ENCODE data around the gene NAGS.
"Not testable (repeated sequence)": the region's sequence is repeated elsewhere in the genome, so short reads cannot be mapped to it uniquely, and the experiment has no call there.

NAGS gene

GRCh38 chr17:43984521-43984920 lies 19.9 kb upstream of the NAGS start:
- no peak for FAIRE-seq

- FAIRE-seq = no peak
These were observed 18.0 kb upstream of the NAGS start for GRCh38 chr17:43986225-43986981.

DNA sequence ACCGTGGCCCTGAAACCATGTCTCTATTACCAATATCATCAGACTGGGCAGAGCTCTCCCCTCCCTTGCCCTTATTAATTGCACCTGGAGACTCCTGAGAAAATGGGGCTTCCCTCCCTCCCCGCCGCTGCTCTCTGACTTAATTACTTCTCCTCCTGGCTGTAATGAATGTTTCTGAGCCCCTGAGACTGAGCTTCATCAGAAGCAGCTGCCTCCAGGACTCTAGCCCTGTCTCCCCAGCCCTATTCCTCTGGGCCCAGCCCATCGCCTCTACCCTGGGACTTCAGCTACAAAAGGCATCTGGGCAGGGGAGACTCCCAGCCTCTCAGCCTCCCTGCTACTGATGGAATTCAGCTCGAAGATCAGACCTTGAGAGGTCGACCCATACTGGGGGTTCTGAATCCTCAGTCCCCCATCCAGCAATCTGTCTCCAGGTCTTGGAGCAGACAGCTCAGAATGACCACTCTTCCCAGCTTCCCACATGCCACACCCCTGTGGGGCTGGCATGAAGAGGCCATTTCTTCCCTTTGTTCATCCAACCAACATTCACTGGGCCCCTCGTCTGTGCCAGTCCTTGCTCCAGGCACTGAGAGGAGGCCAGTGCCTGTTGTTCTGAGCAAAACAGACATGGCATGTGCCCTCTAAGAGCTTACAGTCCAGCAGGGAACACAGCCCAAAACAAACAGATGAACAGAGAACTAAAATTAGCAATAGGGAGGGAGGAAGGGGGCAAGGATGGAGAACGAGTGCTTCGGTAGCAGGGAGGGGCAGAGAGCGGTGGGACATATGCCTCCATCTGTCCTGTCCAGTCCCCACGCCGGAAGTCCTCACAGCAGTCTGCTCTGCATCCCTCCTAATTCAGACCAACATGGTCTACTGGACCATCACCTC lies 17.0 kb upstream of the NAGS start:
- no peak for FAIRE-seq

GRCh38 chr17:43988301-43988700 lies 16.1 kb upstream of the NAGS start:
- no peak for FAIRE-seq

- no peak for FAIRE-seq
These were observed 11.8 kb upstream of the NAGS start for GRCh38 chr17:43992641-43993040.

- no peak for FAIRE-seq
These were observed 9.9 kb upstream of the NAGS start for GRCh38 chr17:43994272-43995149.

GRCh38 chr17:43995150-43995471 lies 9.3 kb upstream of the NAGS start:
- FAIRE-seq = no peak

- FAIRE-seq = not testable (repeated sequence)
These were observed 7.2 kb upstream of the NAGS start for GRCh38 chr17:43997180-43997579.

DNA sequence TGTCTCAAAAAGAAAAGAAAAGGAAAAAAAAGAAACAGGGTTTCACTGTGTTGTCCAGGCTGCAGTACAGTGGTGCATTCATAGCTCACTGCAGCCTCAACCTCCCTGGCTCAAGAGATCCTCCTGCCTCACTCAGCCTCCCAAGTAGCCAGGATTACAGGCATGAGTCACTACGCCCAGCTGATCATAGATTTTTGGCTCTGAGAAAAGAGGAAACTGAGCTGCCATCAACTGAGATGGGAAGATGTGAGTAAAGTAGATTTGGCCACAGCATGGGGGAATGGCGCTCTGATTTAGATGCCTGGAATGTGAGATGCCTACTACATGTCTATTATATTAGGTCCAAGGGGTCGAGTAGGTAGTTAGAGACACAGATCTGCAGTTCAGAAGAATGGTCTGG lies 5.9 kb upstream of the NAGS start:
- FAIRE-seq = no peak

DNA sequence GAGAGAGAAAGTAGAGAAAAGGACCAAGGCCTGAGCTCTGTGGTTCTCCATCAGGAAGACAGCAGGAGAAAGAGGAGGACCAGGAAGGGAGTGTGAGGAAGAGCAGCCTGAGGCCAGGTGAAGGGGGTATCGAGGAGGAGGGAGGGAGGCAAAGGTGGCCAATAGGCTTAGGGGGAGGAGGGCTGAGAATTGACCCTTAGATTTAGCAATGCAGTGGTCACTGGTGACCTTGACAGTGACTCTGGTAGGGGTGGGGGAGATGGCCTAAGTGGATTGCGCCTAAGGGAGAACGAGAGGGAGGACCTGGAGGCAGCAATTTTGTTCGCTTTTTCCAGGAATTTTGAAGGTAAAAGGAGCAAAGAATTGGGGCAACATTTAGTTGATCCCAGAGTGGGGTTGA lies 5.4 kb upstream of the NAGS start:
- no peak for FAIRE-seq

- no peak for FAIRE-seq
These were observed 4.1 kb upstream of the NAGS start for GRCh38 chr17:44000141-44000860.

GRCh38 chr17:44000871-44001460 lies 3.5 kb upstream of the NAGS start:
- FAIRE-seq = no peak

GRCh38 chr17:44001461-44001920 lies 2.9 kb upstream of the NAGS start:
- no peak for FAIRE-seq

DNA sequence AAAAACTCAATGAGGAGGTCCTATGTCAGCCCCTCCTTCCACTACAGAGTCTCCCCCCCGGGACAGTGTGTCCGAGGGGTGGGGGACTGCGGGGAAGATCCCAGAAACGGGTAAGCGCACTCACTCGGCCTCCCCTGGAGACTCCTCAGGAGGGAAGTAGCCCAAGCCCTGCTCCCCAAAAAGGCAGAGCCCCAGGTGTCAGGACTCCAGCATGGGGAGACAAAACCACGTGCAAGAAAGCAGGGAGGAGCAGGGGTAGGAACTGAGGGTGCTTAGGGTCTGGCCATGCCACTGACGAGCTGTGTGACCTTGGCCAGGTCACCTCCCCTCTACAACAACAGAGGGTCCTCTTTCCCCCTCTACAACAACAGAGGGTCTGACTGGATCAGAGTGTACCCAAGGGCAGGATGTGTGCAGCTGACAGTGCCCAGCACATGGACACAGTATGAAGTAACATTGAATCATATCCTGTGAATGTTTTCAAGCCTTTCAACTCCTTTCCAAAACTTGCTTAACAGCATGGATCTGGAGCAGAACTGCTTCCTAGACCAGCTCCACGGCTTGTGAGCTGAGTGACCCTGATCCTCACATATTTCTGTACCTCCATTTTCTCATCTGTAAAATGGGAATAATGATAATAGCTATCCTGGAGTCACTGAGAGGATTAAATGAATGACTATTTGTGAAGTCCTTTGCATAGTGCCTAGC lies 2.1 kb upstream of the NAGS start:
- no peak for FAIRE-seq

- FAIRE-seq = no peak
These were observed 522 bp downstream of the NAGS start for GRCh38 chr17:44004761-44005526.

GRCh38 chr17:44005527-44006271 lies 1.3 kb downstream of the NAGS start:
- FAIRE-seq = no peak

- no peak for FAIRE-seq
These were observed 1.8 kb downstream of the NAGS start for GRCh38 chr17:44006272-44006597.

DNA sequence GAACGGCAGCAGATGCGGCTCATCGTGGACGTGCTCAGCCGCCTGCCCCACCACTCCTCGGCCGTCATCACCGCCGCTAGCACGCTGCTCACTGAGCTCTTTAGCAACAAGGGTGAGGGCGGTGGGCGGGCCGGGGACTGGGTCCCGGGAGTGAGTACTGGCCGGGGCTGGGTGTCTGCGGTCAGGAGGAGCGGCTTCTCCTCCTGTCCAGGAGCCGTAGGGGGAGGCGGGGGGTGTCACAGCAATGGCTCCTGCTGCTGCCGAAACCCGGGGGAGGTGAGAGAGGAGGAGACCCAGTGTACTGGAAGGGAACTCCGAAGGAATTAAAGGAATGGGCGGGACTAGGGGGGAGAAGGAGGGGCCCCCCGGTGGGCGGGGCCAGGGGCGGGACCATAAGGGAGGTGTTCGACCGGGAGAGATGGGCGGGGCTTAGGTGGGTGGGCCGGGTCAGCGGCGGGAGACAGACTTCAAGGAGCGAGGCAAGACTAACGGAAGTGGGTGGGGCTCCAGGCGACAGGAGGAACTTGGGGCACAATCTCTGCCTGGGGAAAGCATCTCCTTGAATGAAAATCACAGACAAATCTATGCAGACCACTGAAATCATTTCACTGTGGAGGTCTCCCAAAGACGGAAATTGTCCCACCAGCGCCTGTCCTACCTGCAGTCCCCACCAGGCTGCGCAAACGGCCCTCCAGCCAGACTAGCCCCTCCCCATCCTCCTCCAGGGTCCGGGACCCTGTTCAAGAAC lies 2.4 kb downstream of the NAGS start:
- peak; percentile 93 for FAIRE-seq
